Activated CD8-positive, alpha-beta T cell treated with anti-CD3 and anti-CD28 coated beads for 36 hours (primary cell): ENCODE results near the gene BCL2L14. TPM values are rescaled to one million over a fixed set of nuclear protein-coding genes. Genes with fewer than 3 reads are reported as not detected.

Source experiments
- ATAC-seq: fragments of 200-7000 bp; cut with Tn5 transposase; one replicate; pipeline ENCODE4 v1.10.0; 2021; ENCODE audit warnings: mild to moderate bottlenecking, moderate library complexity
- CTCF ChIA-PET: fragments of 350-600 bp; sonication (Branson Sonifier 250); formaldehyde crosslinking; loops from one replicate; lab custom pipeline; 2021; ENCODE audit warnings: antibody characterized with exemption; lab: Charles Lee
- POLR2A ChIA-PET: fragments of 350-600 bp; sonication (Branson Sonifier 250); formaldehyde crosslinking; loops from one replicate; lab custom pipeline; 2021; ENCODE audit warnings: antibody characterized with exemption; lab: Charles Lee
- DNase-seq: peaks from one replicate; pipeline ENCODE4 v3.0.0-alpha.2; 2020
- H3K27ac Mint-ChIP-seq: one replicate; pipeline ENCODE4 v1.8.0; 2021; ENCODE audit warnings: mild to moderate bottlenecking, mixed read lengths
- H3K27me3 Mint-ChIP-seq: one replicate; pipeline ENCODE4 v1.8.0; 2021; ENCODE audit warnings: mixed read lengths
- H3K36me3 Mint-ChIP-seq: one replicate; pipeline ENCODE4 v1.8.0; 2021; ENCODE audit warnings: low read depth, mixed read lengths
- H3K4me1 Mint-ChIP-seq: one replicate; pipeline ENCODE4 v1.8.0; 2021; ENCODE audit warnings: low read depth, mixed read lengths
- H3K4me3 Mint-ChIP-seq: one replicate; pipeline ENCODE4 v1.8.0; 2021; ENCODE audit warnings: mild to moderate bottlenecking, moderate library complexity, mixed read lengths
- H3K9me3 Mint-ChIP-seq: one replicate; pipeline ENCODE4 v1.8.0; 2021; ENCODE audit warnings: mixed read lengths
- CTCF ChIP-seq: fragments of 200-600 bp; IDR thresholded peaks from one replicate; pipeline ENCODE4 v1.8.0; 2022; ENCODE audit warnings: antibody characterized with exemption, mild to moderate bottlenecking
- intact Hi-C: fragments of 100-400 bp; cut with micrococcal nuclease; formaldehyde crosslinking; loops from one replicate; pipeline ENCODE4 v1.10.0; 2022
- total RNA-seq, 2 experiments: library from RNA; stranded (reverse); gene quantifications; one replicate each; pipeline ENCODE4 v1.2.3, GENCODE V29; 2021

BCL2L14 gene
- total RNA-seq, 2 experiments from 2014 or later: 3.7 to 5.1 TPM

GRCh38 chr12:12094481-12094880 lies 23.7 kb downstream of the BCL2L14 start:
- no peak for ATAC-seq
- H3K36me3 Mint-ChIP-seq: no peaks in the 10 kb centered on the region
- ChIA-PET CTCF (interaction anchor here (1.0 to 1.1 kb wide), 2 partner anchors 12 to 233 kb away, joined by 3 to 4 read pairs; no protein-coding TSS in a partner anchor), POLR2A (interaction anchor here (0.6 kb wide), 1 partner anchor 15 kb away, joined by 3 read pairs; no protein-coding TSS in a partner anchor)
- no peak overlapping the region for H3K4me3 Mint-ChIP-seq
- intact Hi-C loops: no loop called here
- TF ChIP-seq CTCF: no peak
- H3K27ac Mint-ChIP-seq: no peak overlapping the region
- no peak for DNase-seq
- H3K4me1 Mint-ChIP-seq: no peaks in the 10 kb centered on the region
- H3K27me3 Mint-ChIP-seq: peaks cover 2% of the 10 kb centered on the region
- no peaks in the 10 kb centered on the region for H3K9me3 Mint-ChIP-seq

GRCh38 chr12:12095021-12095420 lies 24.3 kb downstream of the BCL2L14 start:
- intact Hi-C loops: no loop called here
- TF ChIP-seq CTCF: no peak
- H3K36me3 Mint-ChIP-seq: no peaks in the 10 kb centered on the region
- peaks cover 2% of the 10 kb centered on the region for H3K27me3 Mint-ChIP-seq
- H3K4me3 Mint-ChIP-seq: no peak overlapping the region
- POLR2A ChIA-PET: interaction anchor here (0.6 kb wide), 1 partner anchor 15 kb away, joined by 3 read pairs; no protein-coding TSS in a partner anchor
- CTCF ChIA-PET: interaction anchor here (1.1 kb wide), 1 partner anchor 13 kb away, joined by 3 read pairs; no protein-coding TSS in a partner anchor
- H3K27ac Mint-ChIP-seq: no peak overlapping the region
- H3K9me3 Mint-ChIP-seq: no peaks in the 10 kb centered on the region
- DNase-seq (no peak), ATAC-seq (no peak)
- no peaks in the 10 kb centered on the region for H3K4me1 Mint-ChIP-seq

GRCh38 chr12:12097891-12098690 lies 27.4 kb downstream of the BCL2L14 start:
- no peak for ATAC-seq
- Mint-ChIP-seq H3K4me1 (no peaks in the 10 kb centered on the region), H3K27me3 (peaks cover 2% of the 10 kb centered on the region), H3K27ac (no peak overlapping the region), H3K36me3 (no peaks in the 10 kb centered on the region), H3K4me3 (no peak overlapping the region), H3K9me3 (peaks cover under 1% of the 10 kb centered on the region)
- ChIA-PET CTCF (interaction anchor here (0.9 kb wide), 1 partner anchor 229 kb away, joined by 3 read pairs; no protein-coding TSS in a partner anchor), POLR2A (no interaction called here)
- DNase-seq: no peak
- TF ChIP-seq CTCF: no peak
- intact Hi-C loops: no loop called here

- Mint-ChIP-seq H3K27ac (no peak overlapping the region), H3K9me3 (peaks cover 5% of the 10 kb centered on the region), H3K27me3 (peaks cover 2% of the 10 kb centered on the region), H3K4me3 (no peak overlapping the region), H3K36me3 (peaks cover 2% of the 10 kb centered on the region), H3K4me1 (no peaks in the 10 kb centered on the region)
- ChIA-PET CTCF (interaction anchor here (0.9 kb wide), 1 partner anchor 229 kb away, joined by 3 read pairs; no protein-coding TSS in a partner anchor), POLR2A (no interaction called here)
- ATAC-seq: no peak
- no peak for DNase-seq
- no peak for TF ChIP-seq CTCF
- intact Hi-C loops: no loop called here
These were observed 27.9 kb downstream of the BCL2L14 start for GRCh38 chr12:12098691-12099015.

- DNase-seq: no peak
- CTCF ChIA-PET: interaction anchor here (0.9 kb wide), 1 partner anchor 228 kb away, joined by 3 read pairs; no protein-coding TSS in a partner anchor
- intact Hi-C loops: no loop called here
- no peak for ATAC-seq
- Mint-ChIP-seq H3K4me1 (no peaks in the 10 kb centered on the region), H3K9me3 (peaks cover 5% of the 10 kb centered on the region), H3K27me3 (peaks cover 2% of the 10 kb centered on the region), H3K4me3 (no peak overlapping the region), H3K36me3 (peaks cover 2% of the 10 kb centered on the region), H3K27ac (no peak overlapping the region)
- no peak for TF ChIP-seq CTCF
- POLR2A ChIA-PET: no interaction called here
These were observed 28.4 kb downstream of the BCL2L14 start for GRCh38 chr12:12099102-12099501.
